GM18508 (cell line): ENCODE measurements around the gene HBD.
"Not testable (repeated sequence)": the region's sequence is repeated elsewhere in the genome, so short reads cannot be mapped to it uniquely, and the experiment has no call there.

Experiments used
- ATAC-seq: cut with Tn5 transposase; IDR thresholded peaks from one replicate; pipeline ENCODE4 v1.9.1; 2021; ENCODE audit warnings: moderate number of reproducible peaks; ENCODE audit not compliant: insufficient read depth, unreplicated experiment

Gene HBD

GRCh38 chr11:5254023-5254422 lies 19.7 kb upstream of the HBD start:
- ATAC-seq, result not testable (repeated sequence)

GRCh38 chr11:5253440-5253839 lies 19.2 kb upstream of the HBD start:
- ATAC-seq, result not testable (repeated sequence)

- no peak for ATAC-seq
These were observed 18.6 kb upstream of the HBD start for GRCh38 chr11:5252919-5253265.

- no peak for ATAC-seq
These were observed 18.1 kb upstream of the HBD start for GRCh38 chr11:5252192-5252918.

GRCh38 chr11:5251746-5252145 lies 17.5 kb upstream of the HBD start:
- ATAC-seq, result no peak

GRCh38 chr11:5250543-5251204 lies 16.4 kb upstream of the HBD start:
- no peak for ATAC-seq

- not testable (repeated sequence) for ATAC-seq
These were observed 15.6 kb upstream of the HBD start, which contains the start of gene HBG1 for GRCh38 chr11:5249807-5250396. TSS of gene HBG1 (minus strand) at chr11:5249857. CDS start at chr11:5249804, 53 bp downstream.

GRCh38 chr11:5248498-5248897 lies 14.2 kb upstream of the HBD start:
- not testable (repeated sequence) for ATAC-seq

GRCh38 chr11:5247472-5248192 lies 13.3 kb upstream of the HBD start:
- no peak for ATAC-seq

- ATAC-seq, result no peak
These were observed 12.6 kb upstream of the HBD start for GRCh38 chr11:5246772-5247471.

GRCh38 chr11:5245155-5245554 lies 10.9 kb upstream of the HBD start:
- ATAC-seq, result no peak

- no peak for ATAC-seq
These were observed 9.5 kb upstream of the HBD start for GRCh38 chr11:5243816-5244180.

- ATAC-seq, result no peak
These were observed 8.9 kb upstream of the HBD start for GRCh38 chr11:5242933-5243815.

GRCh38 chr11:5242208-5242607 lies 7.9 kb upstream of the HBD start:
- ATAC-seq, result no peak

GRCh38 chr11:5241458-5241857 lies 7.2 kb upstream of the HBD start:
- ATAC-seq, result no peak

GRCh38 chr11:5240458-5240857 lies 6.2 kb upstream of the HBD start:
- ATAC-seq, result no peak

GRCh38 chr11:5240056-5240455 lies 5.8 kb upstream of the HBD start:
- ATAC-seq, result no peak

GRCh38 chr11:5239046-5239445 lies 4.8 kb upstream of the HBD start:
- ATAC-seq, result no peak

- ATAC-seq, result no peak
These were observed 4.2 kb upstream of the HBD start for GRCh38 chr11:5238486-5238885.
